Upper lobe of left lung (tissue), 6 donors: ENCODE measurements around the gene ETFDH. TPM values are rescaled to one million over a fixed set of nuclear protein-coding genes. Genes with fewer than 3 reads are reported as not detected.

Experiments
- ATAC-seq, 2 donors: fragments of 200-7000 bp; cut with Tn5 transposase; one replicate each; pipeline ENCODE4 v1.9.1; 2022; ENCODE audit warnings: mild to moderate bottlenecking in 2 of 2, moderate library complexity in 2 of 2; ENCODE audit not compliant: low FRiP score in 2 of 2
- DNase-seq, 2 donors: peaks; one replicate each; pipeline ENCODE4 v3.0.0-alpha.2; 2019 to 2020
- H3K27ac ChIP-seq, 4 donors: fragments of 200-600 bp; sonication (generic); one replicate each; pipeline ENCODE4 v1.5.1; 2016 to 2019
- H3K27me3 ChIP-seq, 4 donors: fragments of 200-600 bp; sonication (generic); one replicate each; pipeline ENCODE4 v1.5.1; 2017 to 2019
- H3K36me3 ChIP-seq, 4 donors: fragments of 200-600 bp; sonication (generic); one replicate each; pipeline ENCODE4 v1.5.1; 2016 to 2019
- H3K4me1 ChIP-seq, 4 donors: fragments of 200-600 bp; sonication (generic); one replicate each; pipeline ENCODE4 v1.5.1; 2018 to 2019
- H3K4me3 ChIP-seq, 4 donors: fragments of 200-600 bp; sonication (generic); one replicate each; pipeline ENCODE4 v1.5.1; 2017 to 2019; ENCODE audit warnings: mild to moderate bottlenecking in 2 of 4, moderate library complexity in 1 of 4
- H3K9me3 ChIP-seq, 4 donors: fragments of 200-600 bp; sonication (generic); one replicate each; pipeline ENCODE4 v1.5.1; 2018 to 2019
- EP300 ChIP-seq, 4 donors: sonication (generic); formaldehyde crosslinking; IDR thresholded peaks; one replicate each; pipeline ENCODE4 v1.5.1; 2017; ENCODE audit warnings: antibody characterized with exemption in 4 of 4, control low read depth in 2 of 4
- POLR2A ChIP-seq, 4 donors: fragments of 450-650 bp; IDR thresholded peaks; one replicate each; pipeline ENCODE4 v1.5.1; 2016 to 2017; ENCODE audit warnings: antibody characterized with exemption in 4 of 4, mild to moderate bottlenecking in 2 of 4
- POLR2AphosphoS5 ChIP-seq, 2 donors: sonication (generic); formaldehyde crosslinking; IDR thresholded peaks; one replicate each; pipeline ENCODE4 v1.5.1; 2017; ENCODE audit warnings: antibody characterized with exemption in 2 of 2
- WGBS, 2 donors: methylation state at CpG; one replicate each; pipeline ENCODE4 v1.1.5; 2017 to 2018; 5-methylcytosine and 5-hydroxymethylcytosine counted together
- total RNA-seq, 6 donors: library from RNA; depleted of rRNA in 4 of 6; stranded (reverse); fragments of >200 nt in 4 of 6; gene quantifications; one replicate each; pipeline versions ENCODE4 v1.1.0 to v1.2.1, GENCODE V29; 2016 to 2021
- TF ChIP-seq, protein P1 (sequence below), 6 experiments: fragments of 450-650 bp in 4 of 6; fragments of 200-600 bp in 2 of 6; sonication (generic) in 2 of 6; IDR thresholded peaks; one replicate each; pipeline ENCODE4 v1.5.1; 2016 to 2019; ENCODE audit warnings: antibody characterized with exemption in 6 of 6
- donor health status: DM: no; HTN: no; CAD: no; lungs with moderate emphysema.
- donor health status: DM: no; HTN: yes; CAD: no; lungs with severe emphysema.

ETFDH gene
- 10 to 100 TPM; 12.2 to 44.2 (median 22.3) TPM for total RNA-seq

GRCh38 chr4:158671915-158672806 lies at the start of gene ETFDH:
Gene ETFDH, plus strand, starts transcription at chr4:158672296. Its CDS starts 161 bp downstream, at chr4:158672457.
- Histone ChIP-seq H3K9me3 (no peaks in the 10 kb centered on the region), H3K27me3 (no peaks in the 10 kb centered on the region), H3K36me3 (no peaks in the 10 kb centered on the region), H3K4me3 (peak within 1 kb of the TSS; percentile 89 to 98 (median 90)), H3K4me1 (peaks cover 13 to 22% (median 15%) of the 10 kb centered on the region in 4 donors), H3K27ac (peak within 1 kb of the TSS; percentile 93 to 98 (median 95))
- peak in 3 of 4 donors; percentile 71 to 88 (median 88) for TF ChIP-seq POLR2A (IDR thresholded peaks at IDR 0.05)
- peak; percentile 93 to 96 for TF ChIP-seq POLR2AphosphoS5 (IDR thresholded peaks at IDR 0.05)
- TF ChIP-seq EP300 (IDR thresholded peaks at IDR 0.05) = peak in 1 of 4 donors; percentile 84
- TF ChIP-seq, protein P1, sequence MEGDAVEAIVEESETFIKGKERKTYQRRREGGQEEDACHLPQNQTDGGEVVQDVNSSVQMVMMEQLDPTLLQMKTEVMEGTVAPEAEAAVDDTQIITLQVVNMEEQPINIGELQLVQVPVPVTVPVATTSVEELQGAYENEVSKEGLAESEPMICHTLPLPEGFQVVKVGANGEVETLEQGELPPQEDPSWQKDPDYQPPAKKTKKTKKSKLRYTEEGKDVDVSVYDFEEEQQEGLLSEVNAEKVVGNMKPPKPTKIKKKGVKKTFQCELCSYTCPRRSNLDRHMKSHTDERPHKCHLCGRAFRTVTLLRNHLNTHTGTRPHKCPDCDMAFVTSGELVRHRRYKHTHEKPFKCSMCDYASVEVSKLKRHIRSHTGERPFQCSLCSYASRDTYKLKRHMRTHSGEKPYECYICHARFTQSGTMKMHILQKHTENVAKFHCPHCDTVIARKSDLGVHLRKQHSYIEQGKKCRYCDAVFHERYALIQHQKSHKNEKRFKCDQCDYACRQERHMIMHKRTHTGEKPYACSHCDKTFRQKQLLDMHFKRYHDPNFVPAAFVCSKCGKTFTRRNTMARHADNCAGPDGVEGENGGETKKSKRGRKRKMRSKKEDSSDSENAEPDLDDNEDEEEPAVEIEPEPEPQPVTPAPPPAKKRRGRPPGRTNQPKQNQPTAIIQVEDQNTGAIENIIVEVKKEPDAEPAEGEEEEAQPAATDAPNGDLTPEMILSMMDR (IDR thresholded peaks at IDR 0.05) = peak in 5 of 6 experiments; percentile 71 to 87 (median 82)
- peak; percentile 99 for DNase-seq
- peak; percentile 97 to 99 for ATAC-seq
- WGBS, 2 donors = 1% methylated on average over 26 to 39 of the region's 60 CpGs

DNA sequence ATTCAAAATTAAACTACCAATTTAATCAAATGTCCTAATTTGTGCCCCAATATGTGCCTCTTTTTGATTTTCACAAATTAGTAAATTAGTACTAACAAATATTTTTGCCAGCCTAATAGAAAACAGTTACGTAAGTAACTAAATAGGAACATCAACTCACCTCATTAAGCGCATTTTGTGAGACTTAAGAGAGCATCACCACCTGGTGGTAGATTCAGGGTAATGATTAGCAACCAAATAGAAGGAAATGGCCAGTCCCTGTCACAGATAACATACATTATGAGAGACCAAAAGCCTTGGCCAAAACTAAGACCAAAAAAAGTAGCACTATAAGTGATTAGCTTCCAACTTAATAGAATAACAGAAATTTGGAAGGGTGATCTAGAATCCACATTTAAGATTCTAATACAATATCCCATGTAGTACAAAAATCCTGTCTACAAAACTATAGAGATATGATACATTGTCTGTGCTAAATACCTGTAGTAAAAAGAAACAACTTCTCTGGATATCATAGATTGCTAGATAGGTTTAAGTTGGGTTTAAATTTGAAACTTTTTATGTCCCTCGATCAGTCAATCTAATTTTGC lies 47.1 kb upstream of the ETFDH start:
- no peak overlapping the region for H3K27ac ChIP-seq
- no peaks in the 10 kb centered on the region for H3K27me3 ChIP-seq
- H3K36me3 ChIP-seq = no peaks in the 10 kb centered on the region
- no peak for TF ChIP-seq EP300 (IDR thresholded peaks at IDR 0.05)
- TF ChIP-seq, protein P1 (IDR thresholded peaks at IDR 0.05) = peak; percentile 50 to 80 (median 72)
- no peaks in the 10 kb centered on the region for H3K9me3 ChIP-seq
- 39 to 42% methylated on average over 3 of the region's 3 CpGs for WGBS, 2 donors
- H3K4me3 ChIP-seq = no peak overlapping the region
- no peak for DNase-seq
- H3K4me1 ChIP-seq = no peaks in the 10 kb centered on the region
- ATAC-seq = peak in 1 of 2 donors; percentile 85

- no peak overlapping the region for H3K27ac ChIP-seq
Observed at GRCh38 chr4:158625544-158625943, 46.6 kb upstream of the ETFDH start.

GRCh38 chr4:158630893-158631292 lies 41.2 kb upstream of the ETFDH start:
- Histone ChIP-seq H3K27me3 (no peaks in the 10 kb centered on the region), H3K9me3 (no peaks in the 10 kb centered on the region), H3K36me3 (no peaks in the 10 kb centered on the region), H3K4me1 (no peaks in the 10 kb centered on the region), H3K27ac (no peak overlapping the region), H3K4me3 (no peak overlapping the region)
- TF ChIP-seq, protein P1 (IDR thresholded peaks at IDR 0.05) = no peak
- TF ChIP-seq POLR2A (IDR thresholded peaks at IDR 0.05) (no peak), EP300 (IDR thresholded peaks at IDR 0.05) (no peak), POLR2AphosphoS5 (IDR thresholded peaks at IDR 0.05) (no peak)
- DNase-seq (no peak), ATAC-seq (no peak)
- WGBS, 2 donors = 44 to 50% methylated on average over 1 of the region's 1 CpG

More at GRCh38 chr4:158625544-158625943, 46.6 kb upstream of the ETFDH start:
- H3K9me3 ChIP-seq = no peaks in the 10 kb centered on the region
- DNase-seq (no peak), ATAC-seq (no peak)
- whole genome bisulfite sequencing, 2 donors = 69 to 84% methylated on average over 2 of the region's 2 CpGs
- H3K4me3 ChIP-seq = no peak overlapping the region
- no peaks in the 10 kb centered on the region for H3K36me3 ChIP-seq
- H3K27me3 ChIP-seq = no peaks in the 10 kb centered on the region
- no peak for TF ChIP-seq POLR2A (IDR thresholded peaks at IDR 0.05)
- no peak for TF ChIP-seq POLR2AphosphoS5 (IDR thresholded peaks at IDR 0.05)
- TF ChIP-seq, protein P1 (IDR thresholded peaks at IDR 0.05) = no peak
- no peak for TF ChIP-seq EP300 (IDR thresholded peaks at IDR 0.05)
- H3K4me1 ChIP-seq = no peaks in the 10 kb centered on the region
